HepG2 (cell line): ENCODE measurements around the gene TSPYL1. TPM values are rescaled to one million over a fixed set of nuclear protein-coding genes. Genes with fewer than 3 reads are reported as not detected.
A peak's percentile ranks its signal among the peaks of the same experiment; 100 is the strongest.

Experiments
- ATM ChIP-seq: fragments of 450-650 bp; IDR thresholded peaks from 2 replicates; pipeline ENCODE4 v1.7.1; 2017; ENCODE audit warnings: mild to moderate bottlenecking, borderline replicate concordance
- FOSL2 ChIP-seq: sonication (generic); formaldehyde crosslinking; IDR thresholded peaks from 2 replicates; pipeline ENCODE4 v1.4.0; 2020; ENCODE audit warnings: missing genetic modification reagents
- GATAD1 ChIP-seq: IDR thresholded peaks from 2 replicates; pipeline ENCODE4 v1.6.1; 2016; ENCODE audit warnings: missing genetic modification reagents, missing compliant biosample characterization
- GTF2F1 ChIP-seq: fragments of 150-350 bp; IDR thresholded peaks from 2 replicates; pipeline ENCODE4 v1.6.1; 2014; ENCODE audit warnings: low read length
- GTF3A ChIP-seq: sonication (generic); formaldehyde crosslinking; conservative IDR thresholded peaks from 2 replicates; pipeline ENCODE4 v1.4.0; 2020; ENCODE audit warnings: mild to moderate bottlenecking, missing genetic modification reagents
- NFYC ChIP-seq: IDR thresholded peaks from 2 replicates; pipeline ENCODE4 v1.6.1; 2016; ENCODE audit warnings: missing genetic modification reagents, missing compliant biosample characterization
- NR2C2 ChIP-seq: sonication (generic); formaldehyde crosslinking; IDR thresholded peaks from 2 replicates; pipeline ENCODE4 v1.4.0; 2020; ENCODE audit warnings: missing genetic modification reagents, mild to moderate bottlenecking, moderate library complexity, borderline replicate concordance
- NR2F6 ChIP-seq, 2 experiments: IDR thresholded peaks; 2 replicates each; pipeline ENCODE4 v1.6.1; 2016; ENCODE audit warnings: antibody characterized with exemption in 1 of 2, mild to moderate bottlenecking in 1 of 2
- SUZ12 ChIP-seq: fragments of 150-350 bp; IDR thresholded peaks from 2 replicates; pipeline ENCODE4 v1.6.1; 2014; ENCODE audit warnings: low read depth, low read length
- TBX2 ChIP-seq: sonication (generic); formaldehyde crosslinking; IDR thresholded peaks from 2 replicates; pipeline ENCODE4 v1.5.0; 2020; ENCODE audit warnings: missing genetic modification reagents, mild to moderate bottlenecking, borderline replicate concordance
- ZBTB8A ChIP-seq: sonication (generic); formaldehyde crosslinking; IDR thresholded peaks from 2 replicates; pipeline ENCODE4 v1.4.0; 2020; ENCODE audit warnings: mild to moderate bottlenecking, low read depth, missing genetic modification reagents, borderline replicate concordance
- ZFP37 ChIP-seq: sonication (generic); formaldehyde crosslinking; IDR thresholded peaks from 2 replicates; pipeline ENCODE4 v1.4.0; 2020; ENCODE audit warnings: missing genetic modification reagents, borderline replicate concordance
- ZNF224 ChIP-seq: sonication (generic); formaldehyde crosslinking; IDR thresholded peaks from 2 replicates; pipeline ENCODE4 v1.5.0; 2020; ENCODE audit warnings: mild to moderate bottlenecking, missing genetic modification reagents
- ZNF234 ChIP-seq: sonication (generic); formaldehyde crosslinking; conservative IDR thresholded peaks from 2 replicates; pipeline ENCODE4 v1.5.1; 2020; ENCODE audit warnings: mild to moderate bottlenecking, missing genetic modification reagents
- ZNF556 ChIP-seq: sonication (generic); formaldehyde crosslinking; IDR thresholded peaks from 2 replicates; pipeline ENCODE4 v1.4.0; 2020; ENCODE audit warnings: mild to moderate bottlenecking, missing genetic modification reagents, borderline replicate concordance
- ZNF605 ChIP-seq: sonication (generic); formaldehyde crosslinking; IDR thresholded peaks from 2 replicates; pipeline ENCODE4 v1.8.0; 2022; ENCODE audit warnings: mild to moderate bottlenecking, missing genetic modification reagents
- ZNF615 ChIP-seq: sonication (generic); formaldehyde crosslinking; IDR thresholded peaks from 2 replicates; pipeline ENCODE4 v1.5.0; 2020; ENCODE audit warnings: mild to moderate bottlenecking, missing genetic modification reagents, borderline replicate concordance
- polyA plus RNA-seq, 8 experiments: library from polyadenylated mRNA; depleted of rRNA in 3 of 8; stranded (reverse) in 7 of 8; unstranded in 1 of 8; fragments of >200 nt; fragmentation: Illumina TruSeq in 4 of 8; extraction: Trizol in 4 of 8; gene quantifications; 2 replicates each; pipeline versions ENCODE4 v1.2.1 to v1.2.3, GENCODE V29; 2011 to 2016; ENCODE audit warnings: low read depth in 4 of 8, missing spikeins in 1 of 8, mixed read lengths in 1 of 8; ENCODE audit not compliant: insufficient read depth in 1 of 8
- total RNA-seq, 5 experiments: library from RNA; depleted of rRNA; stranded (reverse); fragments of >200 nt; fragmentation: Illumina TruSeq; extraction: Trizol; gene quantifications; 2 replicates each; pipeline ENCODE4 v1.2.3, GENCODE V29; 2016; ENCODE audit warnings: low read depth in 1 of 5
- TF ChIP-seq, protein P1 (sequence below): sonication (generic); formaldehyde crosslinking; IDR thresholded peaks from 2 replicates; pipeline ENCODE4 v1.5.1; 2020; ENCODE audit warnings: missing genetic modification reagents, mild to moderate bottlenecking, borderline replicate concordance
- TF ChIP-seq, protein P2 (sequence below): sonication (generic); formaldehyde crosslinking; IDR thresholded peaks from 2 replicates; pipeline ENCODE4 v1.4.0; 2020; ENCODE audit warnings: mild to moderate bottlenecking, missing genetic modification reagents
- TF ChIP-seq, protein P3 (sequence below): sonication (generic); formaldehyde crosslinking; IDR thresholded peaks from 2 replicates; pipeline ENCODE4 v1.5.0; 2020; ENCODE audit warnings: mild to moderate bottlenecking, missing genetic modification reagents, moderate library complexity
- TF ChIP-seq, protein P4 (sequence below): sonication (generic); formaldehyde crosslinking; IDR thresholded peaks from 2 replicates; pipeline ENCODE4 v1.4.0; 2020; ENCODE audit warnings: missing genetic modification reagents

TSPYL1 gene
- total and polyA plus RNA-seq, 2 of the 13 experiments (the other 11 are each of a cell fraction or from before 2014, with no cell fraction given), result 28.3 to 93.0 TPM

DNA sequence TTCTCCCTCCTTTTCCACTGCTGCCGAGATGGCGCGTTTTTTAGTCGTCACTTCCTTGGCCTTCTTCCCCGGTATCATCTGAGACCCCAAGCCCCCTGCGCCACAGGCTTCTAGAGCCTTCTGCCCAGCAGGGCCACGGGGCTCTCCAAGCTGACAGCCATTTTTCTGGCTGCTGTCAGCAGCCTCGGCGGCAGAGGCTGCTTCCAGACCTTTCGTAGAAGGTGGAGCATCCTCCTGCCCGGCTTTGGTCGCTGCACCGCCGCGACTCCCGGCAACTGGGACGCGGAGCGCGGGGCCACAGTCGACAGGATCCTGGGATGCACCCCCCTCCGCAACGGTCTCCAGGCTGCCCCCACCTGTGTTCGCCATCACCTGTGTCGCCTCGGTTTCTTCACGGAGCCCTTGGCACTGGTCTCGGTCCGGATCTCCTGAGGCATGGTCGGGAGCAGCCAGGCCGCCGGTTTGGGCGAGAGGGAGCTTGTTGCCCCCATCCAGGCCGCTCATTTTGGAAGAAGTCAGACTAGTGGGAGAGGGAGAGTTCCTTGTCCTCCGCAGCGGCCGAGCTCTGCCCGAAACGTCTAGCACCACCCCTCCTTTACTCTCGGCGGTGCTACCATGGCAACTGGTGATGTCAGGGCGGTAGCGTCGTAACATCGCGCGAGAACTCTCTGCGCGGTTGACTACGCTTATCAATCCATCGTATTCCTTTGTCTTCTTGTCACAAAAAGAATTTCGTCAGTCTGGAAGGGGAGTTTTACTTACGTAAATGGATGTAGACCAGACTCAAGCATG is 26.0 kb downstream of the TSPYL1 start, which contains the start of gene TSPYL4 (continued):
- TF ChIP-seq ZFP37 (CRISPR knock-in tag), result no peak
- TF ChIP-seq, protein P1, sequence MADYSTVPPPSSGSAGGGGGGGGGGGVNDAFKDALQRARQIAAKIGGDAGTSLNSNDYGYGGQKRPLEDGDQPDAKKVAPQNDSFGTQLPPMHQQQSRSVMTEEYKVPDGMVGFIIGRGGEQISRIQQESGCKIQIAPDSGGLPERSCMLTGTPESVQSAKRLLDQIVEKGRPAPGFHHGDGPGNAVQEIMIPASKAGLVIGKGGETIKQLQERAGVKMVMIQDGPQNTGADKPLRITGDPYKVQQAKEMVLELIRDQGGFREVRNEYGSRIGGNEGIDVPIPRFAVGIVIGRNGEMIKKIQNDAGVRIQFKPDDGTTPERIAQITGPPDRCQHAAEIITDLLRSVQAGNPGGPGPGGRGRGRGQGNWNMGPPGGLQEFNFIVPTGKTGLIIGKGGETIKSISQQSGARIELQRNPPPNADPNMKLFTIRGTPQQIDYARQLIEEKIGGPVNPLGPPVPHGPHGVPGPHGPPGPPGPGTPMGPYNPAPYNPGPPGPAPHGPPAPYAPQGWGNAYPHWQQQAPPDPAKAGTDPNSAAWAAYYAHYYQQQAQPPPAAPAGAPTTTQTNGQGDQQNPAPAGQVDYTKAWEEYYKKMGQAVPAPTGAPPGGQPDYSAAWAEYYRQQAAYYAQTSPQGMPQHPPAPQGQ (CRISPR knock-in tag), result no peak; the same call in 1 of the 2 replicates
- peak; percentile 82 for TF ChIP-seq ZNF605
- no peak for TF ChIP-seq GTF2F1
- TF ChIP-seq, protein P2, sequence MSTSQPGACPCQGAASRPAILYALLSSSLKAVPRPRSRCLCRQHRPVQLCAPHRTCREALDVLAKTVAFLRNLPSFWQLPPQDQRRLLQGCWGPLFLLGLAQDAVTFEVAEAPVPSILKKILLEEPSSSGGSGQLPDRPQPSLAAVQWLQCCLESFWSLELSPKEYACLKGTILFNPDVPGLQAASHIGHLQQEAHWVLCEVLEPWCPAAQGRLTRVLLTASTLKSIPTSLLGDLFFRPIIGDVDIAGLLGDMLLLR, result no peak; the same call in 1 of the 2 replicates
- peak; percentile 79; the same call in 1 of the 2 replicates for TF ChIP-seq ZNF556 (CRISPR knock-in tag)
- TF ChIP-seq GATAD1, result peak; percentile 83
- no peak for TF ChIP-seq ATM
- no peak for TF ChIP-seq ZNF224 (CRISPR knock-in tag)
- TF ChIP-seq ZBTB8A (CRISPR knock-in tag), result no peak
- TF ChIP-seq, protein P3, sequence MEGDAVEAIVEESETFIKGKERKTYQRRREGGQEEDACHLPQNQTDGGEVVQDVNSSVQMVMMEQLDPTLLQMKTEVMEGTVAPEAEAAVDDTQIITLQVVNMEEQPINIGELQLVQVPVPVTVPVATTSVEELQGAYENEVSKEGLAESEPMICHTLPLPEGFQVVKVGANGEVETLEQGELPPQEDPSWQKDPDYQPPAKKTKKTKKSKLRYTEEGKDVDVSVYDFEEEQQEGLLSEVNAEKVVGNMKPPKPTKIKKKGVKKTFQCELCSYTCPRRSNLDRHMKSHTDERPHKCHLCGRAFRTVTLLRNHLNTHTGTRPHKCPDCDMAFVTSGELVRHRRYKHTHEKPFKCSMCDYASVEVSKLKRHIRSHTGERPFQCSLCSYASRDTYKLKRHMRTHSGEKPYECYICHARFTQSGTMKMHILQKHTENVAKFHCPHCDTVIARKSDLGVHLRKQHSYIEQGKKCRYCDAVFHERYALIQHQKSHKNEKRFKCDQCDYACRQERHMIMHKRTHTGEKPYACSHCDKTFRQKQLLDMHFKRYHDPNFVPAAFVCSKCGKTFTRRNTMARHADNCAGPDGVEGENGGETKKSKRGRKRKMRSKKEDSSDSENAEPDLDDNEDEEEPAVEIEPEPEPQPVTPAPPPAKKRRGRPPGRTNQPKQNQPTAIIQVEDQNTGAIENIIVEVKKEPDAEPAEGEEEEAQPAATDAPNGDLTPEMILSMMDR (CRISPR knock-in tag), result peak; percentile 3; the same call in 1 of the 2 replicates
- TF ChIP-seq NR2F6 (IDR thresholded peaks at IDR 0.05), result no peak; the same call in 1 of the 2 replicates
- no peak for TF ChIP-seq NR2F6 (CRISPR knock-in tag; IDR thresholded peaks at IDR 0.05)
- TF ChIP-seq NR2C2 (CRISPR knock-in tag), result no peak
- TF ChIP-seq, protein P4, sequence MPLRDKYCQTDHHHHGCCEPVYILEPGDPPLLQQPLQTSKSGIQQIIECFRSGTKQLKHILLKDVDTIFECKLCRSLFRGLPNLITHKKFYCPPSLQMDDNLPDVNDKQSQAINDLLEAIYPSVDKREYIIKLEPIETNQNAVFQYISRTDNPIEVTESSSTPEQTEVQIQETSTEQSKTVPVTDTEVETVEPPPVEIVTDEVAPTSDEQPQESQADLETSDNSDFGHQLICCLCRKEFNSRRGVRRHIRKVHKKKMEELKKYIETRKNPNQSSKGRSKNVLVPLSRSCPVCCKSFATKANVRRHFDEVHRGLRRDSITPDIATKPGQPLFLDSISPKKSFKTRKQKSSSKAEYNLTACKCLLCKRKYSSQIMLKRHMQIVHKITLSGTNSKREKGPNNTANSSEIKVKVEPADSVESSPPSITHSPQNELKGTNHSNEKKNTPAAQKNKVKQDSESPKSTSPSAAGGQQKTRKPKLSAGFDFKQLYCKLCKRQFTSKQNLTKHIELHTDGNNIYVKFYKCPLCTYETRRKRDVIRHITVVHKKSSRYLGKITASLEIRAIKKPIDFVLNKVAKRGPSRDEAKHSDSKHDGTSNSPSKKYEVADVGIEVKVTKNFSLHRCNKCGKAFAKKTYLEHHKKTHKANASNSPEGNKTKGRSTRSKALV, result no peak
- TF ChIP-seq TBX2, result peak; percentile 35; the same call in 1 of the 2 replicates
- no peak for TF ChIP-seq SUZ12
- TF ChIP-seq ZNF234, result no peak
- peak; percentile 43 for TF ChIP-seq FOSL2 (CRISPR knock-in tag)
- no peak for TF ChIP-seq NFYC
- 0 out of 2 replicates have a peak, but pooled peaks have one; percentile 26 for TF ChIP-seq GTF3A (CRISPR knock-in tag)
- TF ChIP-seq ZNF615, result no peak
